ENCODE measurements around the gene ZIC4. TPM values are rescaled to one million over a fixed set of nuclear protein-coding genes. Genes with fewer than 3 reads are reported as not detected.

ZIC4 gene
- total RNA-seq, 3 donors from 2014 or later (not counting 1 experiment from before 2014, with no cell fraction given), result not detected

GRCh38 chr3:147380977-147381376 lies 25.4 kb downstream of the ZIC4 start:
- intact Hi-C loops (cut with micrococcal nuclease), result no loop called here
- Histone ChIP-seq H3K9me3 (ENCODE audit: control insufficient read depth, insufficient read depth, low read length) (peaks cover 22% of the 10 kb centered on the region), H3K4me1 (ENCODE audit: control insufficient read depth, insufficient read depth, low read length) (no peaks in the 10 kb centered on the region), H3K27ac (ENCODE audit: low read length) (no peak overlapping the region), H3K36me3 (ENCODE audit: control insufficient read depth, insufficient read depth, low read length) (no peaks in the 10 kb centered on the region), H3K27me3 (ENCODE audit: control insufficient read depth, insufficient read depth, low read length) (peaks cover 28% of the 10 kb centered on the region), H3K4me3 (ENCODE audit: low read length) (no peak overlapping the region)
- Mint-ChIP-seq H3K27ac (no peak overlapping the region), H3K4me3 (no peak overlapping the region), H3K4me1 (no peaks in the 10 kb centered on the region), H3K36me3 (peaks cover 17% of the 10 kb centered on the region), H3K9me3 (peaks cover 0 to 6% of the 10 kb centered on the region in 2 donors), H3K27me3 (ENCODE audit: low read depth in 2 of 2) (peaks cover 70 to 82% of the 10 kb centered on the region in 2 donors)
- DNase-seq (no peak), ATAC-seq (no peak)
- TF ChIP-seq CTCF (IDR thresholded peaks at IDR 0.05), result no peak
- WGBS (ENCODE audit: insufficient coverage), result 9% methylated on average over 3 of the region's 3 CpGs

DNA sequence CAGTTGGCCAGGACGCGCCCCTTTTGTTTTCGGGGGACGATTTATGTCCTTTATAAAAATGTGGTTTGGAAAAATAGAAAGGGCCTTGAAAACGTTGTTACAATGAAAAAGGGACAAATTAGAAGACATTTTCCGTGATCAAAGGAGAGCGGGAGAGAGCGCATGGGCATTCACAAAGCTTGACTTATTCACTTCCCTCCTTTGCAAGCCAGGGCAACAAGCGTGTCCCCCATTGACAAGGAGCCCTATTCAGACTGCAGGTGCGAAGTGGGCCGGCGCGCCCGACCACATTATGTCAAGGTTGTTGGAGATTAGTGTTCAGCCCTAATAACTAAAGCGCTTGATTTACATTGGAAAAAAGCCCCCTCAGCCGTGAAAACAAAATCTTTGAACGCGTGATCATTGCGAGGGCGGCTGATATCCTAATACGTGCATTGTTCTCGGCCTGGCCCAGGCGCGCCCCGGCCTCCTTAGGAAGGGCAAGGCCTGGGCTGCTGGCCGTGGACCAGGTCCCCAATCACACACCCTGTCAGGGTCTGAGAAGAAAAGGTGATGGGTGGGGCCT lies 25.9 kb downstream of the ZIC4 start:
- Histone ChIP-seq H3K36me3 (ENCODE audit: control insufficient read depth, insufficient read depth, low read length) (no peaks in the 10 kb centered on the region), H3K4me3 (ENCODE audit: low read length) (no peak overlapping the region), H3K9me3 (ENCODE audit: control insufficient read depth, insufficient read depth, low read length) (peaks cover 21% of the 10 kb centered on the region), H3K27ac (ENCODE audit: low read length) (no peak overlapping the region), H3K4me1 (ENCODE audit: control insufficient read depth, insufficient read depth, low read length) (no peaks in the 10 kb centered on the region), H3K27me3 (ENCODE audit: control insufficient read depth, insufficient read depth, low read length) (peaks cover 25% of the 10 kb centered on the region)
- peaks cover 0 to 6% of the 10 kb centered on the region in 2 donors for H3K9me3 Mint-ChIP-seq
- peaks cover 65 to 77% of the 10 kb centered on the region in 2 donors for H3K27me3 Mint-ChIP-seq (ENCODE audit: low read depth in 2 of 2)
- no peak overlapping the region for H3K4me3 Mint-ChIP-seq
- intact Hi-C loops (cut with micrococcal nuclease), result no loop called here
- H3K27ac Mint-ChIP-seq, result no peak overlapping the region
- H3K36me3 Mint-ChIP-seq, result peaks cover 12% of the 10 kb centered on the region
- WGBS (ENCODE audit: insufficient coverage), result 10% methylated on average over 26 of the region's 26 CpGs
- no peak for TF ChIP-seq CTCF (IDR thresholded peaks at IDR 0.05)
- H3K4me1 Mint-ChIP-seq, result no peaks in the 10 kb centered on the region
- ATAC-seq, result no peak
- DNase-seq, result no peak

DNA sequence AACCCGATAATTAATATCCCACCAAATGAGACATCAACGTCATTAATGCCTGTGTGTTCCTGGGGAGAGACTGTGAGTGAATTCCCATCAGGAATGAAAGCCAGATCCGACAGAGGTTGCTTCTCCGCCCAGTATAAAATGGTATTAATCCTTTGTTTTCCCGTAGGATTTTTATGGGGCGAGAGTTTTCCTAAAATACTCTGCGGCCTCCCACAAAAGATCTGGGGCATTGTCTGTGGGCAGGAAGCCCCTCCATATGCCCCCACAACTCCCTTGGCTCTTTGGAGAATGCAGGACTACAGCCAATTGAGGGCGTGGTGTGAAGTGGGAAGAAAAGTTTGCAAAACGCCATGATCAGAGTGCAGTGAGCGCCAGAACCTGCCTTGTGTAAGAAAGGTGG lies 26.7 kb downstream of the ZIC4 start:
- peaks cover 18% of the 10 kb centered on the region for H3K27me3 ChIP-seq (ENCODE audit: control insufficient read depth, insufficient read depth, low read length)
- H3K9me3 ChIP-seq (ENCODE audit: control insufficient read depth, insufficient read depth, low read length), result peaks cover 12% of the 10 kb centered on the region
- TF ChIP-seq CTCF (IDR thresholded peaks at IDR 0.05), result no peak
- H3K4me1 ChIP-seq (ENCODE audit: control insufficient read depth, insufficient read depth, low read length), result no peaks in the 10 kb centered on the region
- H3K27me3 Mint-ChIP-seq (ENCODE audit: low read depth in 2 of 2), result peaks cover 63 to 76% of the 10 kb centered on the region in 2 donors
- H3K4me3 ChIP-seq (ENCODE audit: low read length), result no peak overlapping the region
- H3K4me1 Mint-ChIP-seq, result no peaks in the 10 kb centered on the region
- peaks cover 10% of the 10 kb centered on the region for H3K36me3 Mint-ChIP-seq
- no peak overlapping the region for H3K27ac ChIP-seq (ENCODE audit: low read length)
- 19% methylated on average over 7 of the region's 10 CpGs for WGBS (ENCODE audit: insufficient coverage)
- peaks cover 0 to 6% of the 10 kb centered on the region in 2 donors for H3K9me3 Mint-ChIP-seq
- ATAC-seq (no peak), DNase-seq (no peak)
- H3K4me3 Mint-ChIP-seq, result no peak overlapping the region
- intact Hi-C loops (cut with micrococcal nuclease), result no loop called here
- no peaks in the 10 kb centered on the region for H3K36me3 ChIP-seq (ENCODE audit: control insufficient read depth, insufficient read depth, low read length)
- H3K27ac Mint-ChIP-seq, result no peak overlapping the region
